RKO (cell line): Measurements from ENCODE around the gene SHOC1.
"Not testable (repeated sequence)": the region's sequence is repeated elsewhere in the genome, so short reads cannot be mapped to it uniquely, and the experiment has no call there.

Source experiments
- DNase-seq: peaks from one replicate; pipeline ENCODE4 v3.0.0-alpha.2; 2016; ENCODE audit warnings: low spot score

Gene SHOC1

GRCh38 chr9:111805262-111805661, 10.5 kb upstream of the SHOC1 start:
- DNase-seq, result no peak

- DNase-seq, result no peak
Measured at GRCh38 chr9:111804636-111805035, 9.9 kb upstream of the SHOC1 start.

GRCh38 chr9:111803924-111804323, 9.2 kb upstream of the SHOC1 start:
- no peak for DNase-seq

GRCh38 chr9:111799915-111800526, 5.3 kb upstream of the SHOC1 start:
- no peak for DNase-seq

- DNase-seq, result no peak
Measured at GRCh38 chr9:111799506-111799905, 4.8 kb upstream of the SHOC1 start.

GRCh38 chr9:111798786-111799185, 4.0 kb upstream of the SHOC1 start:
- DNase-seq, result peak; percentile 60

GRCh38 chr9:111795557-111795839, 761 bp upstream of the SHOC1 start:
- DNase-seq, result no peak

GRCh38 chr9:111791821-111792220, 2.9 kb downstream of the SHOC1 start:
- DNase-seq, result not testable (repeated sequence)

- DNase-seq, result no peak
Measured at GRCh38 chr9:111789881-111790280, 4.9 kb downstream of the SHOC1 start.

- no peak for DNase-seq
Measured at GRCh38 chr9:111783857-111784256, 10.9 kb downstream of the SHOC1 start.

- no peak for DNase-seq
Measured at GRCh38 chr9:111783424-111783823, 11.3 kb downstream of the SHOC1 start.

GRCh38 chr9:111766066-111766465, 28.7 kb downstream of the SHOC1 start:
- no peak for DNase-seq

- DNase-seq, result no peak
Measured at GRCh38 chr9:111762556-111762955, 32.2 kb downstream of the SHOC1 start.

GRCh38 chr9:111759762-111760639, 34.7 kb downstream of the SHOC1 start:
- DNase-seq, result peak; percentile 94

- DNase-seq, result no peak
Measured at GRCh38 chr9:111754800-111755199, 39.9 kb downstream of the SHOC1 start.

GRCh38 chr9:111752455-111752854, 42.3 kb downstream of the SHOC1 start:
- peak; percentile 86 for DNase-seq
